DLD1 (cell line): ENCODE measurements around the gene SETD5.

ENCODE experiments used
- in situ Hi-C: cut with HindIII; loops from 2 replicates; pipeline ENCODE4 v1.10.0; 2017; ENCODE audit warnings: low sequenced_read_pairs

SETD5 gene

DNA sequence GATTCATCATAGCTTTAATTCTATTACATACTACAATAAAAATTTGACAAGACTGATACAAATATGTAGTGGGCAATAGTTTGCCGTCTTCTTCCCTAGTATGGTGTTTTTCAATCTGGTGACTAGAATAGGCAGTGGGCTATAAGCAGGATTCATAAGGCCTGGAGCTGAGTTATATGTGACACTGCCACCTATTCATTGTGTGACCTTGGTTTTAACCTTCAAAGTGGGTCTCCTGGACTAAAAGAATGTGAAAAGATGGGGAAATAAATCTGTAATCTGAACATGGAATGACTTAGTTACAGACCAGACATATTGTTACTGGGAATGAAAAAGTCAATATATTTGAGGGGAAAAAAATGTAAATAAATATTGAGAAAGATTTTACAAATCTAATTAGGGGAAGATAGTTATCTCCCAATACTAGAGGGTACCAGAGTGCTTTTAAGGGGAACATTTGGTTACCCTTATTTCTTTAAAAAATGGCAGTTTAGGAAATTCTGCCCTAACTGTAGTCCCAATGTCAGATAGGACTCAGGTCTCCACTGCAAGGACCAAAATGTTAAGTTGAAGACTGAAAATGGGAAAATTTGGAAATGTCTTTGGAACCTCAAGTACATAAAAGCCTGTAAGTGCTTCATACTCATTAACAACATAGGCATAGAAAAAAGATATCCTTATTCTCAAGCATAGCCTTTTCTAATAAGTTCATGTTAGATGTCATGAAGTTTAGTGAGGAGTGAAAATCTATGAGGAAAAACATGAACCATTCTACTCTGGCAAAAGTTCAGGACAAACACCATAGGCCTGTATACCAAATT, 10.7 kb upstream of the SETD5 start:
- in situ Hi-C loops: no loop called here

DNA sequence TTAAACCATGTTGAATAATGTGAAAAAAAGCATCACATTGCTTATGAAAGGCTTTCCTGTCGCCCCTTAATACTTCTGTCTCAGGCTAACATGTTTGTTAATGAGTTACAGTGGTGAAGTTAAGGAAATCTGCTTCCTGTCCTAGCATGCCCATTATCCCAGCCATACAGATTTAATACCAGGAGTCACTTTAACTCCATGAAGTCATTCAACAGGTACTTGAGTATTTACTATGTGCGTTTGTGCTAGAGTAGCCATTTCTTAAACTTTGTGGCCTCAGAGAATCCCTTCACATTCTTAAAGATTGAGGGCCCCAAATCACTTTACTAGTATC, 10.1 kb upstream of the SETD5 start:
- in situ Hi-C loops: no loop called here

DNA sequence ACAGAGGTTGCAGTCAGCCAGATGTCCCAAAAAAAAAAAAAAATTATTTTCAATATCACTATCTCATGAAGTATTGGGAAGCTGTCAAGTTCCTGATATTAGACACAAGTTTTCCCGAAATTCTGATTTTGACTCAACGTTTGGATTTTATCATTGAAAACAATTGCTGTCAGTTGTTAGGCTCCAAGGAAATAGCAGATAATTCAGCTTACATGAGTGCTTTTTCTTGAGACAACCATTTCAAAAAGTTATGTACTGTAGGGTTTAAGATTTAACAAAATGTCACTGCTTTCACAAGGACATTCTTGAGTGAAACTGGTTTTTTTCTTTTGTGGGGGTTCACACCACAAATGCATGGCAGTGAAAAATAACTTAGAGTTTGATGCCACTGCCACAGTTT, 9.3 kb upstream of the SETD5 start:
- in situ Hi-C loops: no loop called here

DNA sequence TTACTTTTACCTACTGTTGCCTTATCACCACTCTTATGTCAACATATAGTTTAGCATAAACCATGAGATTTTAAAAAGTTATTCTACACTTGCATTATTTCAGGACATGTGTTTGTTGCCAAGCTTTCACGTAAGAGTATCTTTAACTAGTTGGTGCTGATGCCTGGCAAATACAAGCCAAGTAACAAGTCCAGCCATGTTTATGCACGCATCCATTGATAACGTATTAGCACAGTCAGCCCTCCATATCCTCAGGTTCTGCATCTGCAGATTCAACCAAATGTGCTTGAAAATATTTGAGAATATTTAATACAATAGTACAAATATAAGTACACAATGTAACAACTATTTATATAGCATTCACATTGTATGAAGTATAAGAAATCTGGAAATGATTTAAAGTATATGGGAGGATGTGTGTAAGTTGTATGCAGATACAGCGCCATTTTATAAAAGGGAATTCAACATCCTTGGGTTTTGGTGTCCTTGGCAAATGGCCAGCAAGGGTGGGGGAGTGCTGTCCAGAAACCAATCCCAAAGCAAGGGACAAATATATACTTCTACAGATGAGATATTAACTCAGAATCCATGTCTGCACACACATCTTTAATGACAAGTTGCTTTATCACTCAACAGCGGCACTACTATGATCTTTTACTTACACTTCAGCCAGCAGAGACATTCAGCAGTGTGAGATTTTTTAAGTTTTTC, 8.7 kb upstream of the SETD5 start:
- in situ Hi-C loops: no loop called here

DNA sequence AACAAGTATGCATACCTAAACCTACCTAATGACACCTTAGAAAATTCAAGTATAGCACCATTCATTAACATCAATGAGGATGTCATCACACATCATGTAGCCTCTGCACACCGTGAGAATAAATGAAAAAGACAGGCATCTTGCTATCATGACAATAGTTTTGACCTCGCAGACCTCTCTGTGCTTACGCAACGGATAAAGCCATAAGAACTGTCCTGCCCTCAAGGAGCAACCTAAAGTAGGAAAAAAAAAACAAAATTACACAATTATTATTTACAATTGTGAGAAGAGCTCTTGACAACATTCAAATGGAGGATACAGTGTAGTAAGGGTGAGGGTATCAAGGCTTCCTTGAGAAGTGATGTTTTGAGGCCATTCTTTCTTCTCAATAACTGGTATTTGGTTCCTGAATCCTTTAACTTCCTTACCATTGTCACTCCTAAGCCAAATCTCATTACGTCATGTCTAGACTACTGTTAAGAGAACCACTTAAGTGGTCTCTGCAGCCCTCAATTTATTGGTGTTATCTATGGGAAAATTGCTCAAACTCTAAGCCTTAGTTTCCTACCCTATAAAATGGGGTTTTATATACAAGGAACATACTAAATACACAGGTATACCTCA, 7.0 kb upstream of the SETD5 start:
- in situ Hi-C loops: no loop called here

DNA sequence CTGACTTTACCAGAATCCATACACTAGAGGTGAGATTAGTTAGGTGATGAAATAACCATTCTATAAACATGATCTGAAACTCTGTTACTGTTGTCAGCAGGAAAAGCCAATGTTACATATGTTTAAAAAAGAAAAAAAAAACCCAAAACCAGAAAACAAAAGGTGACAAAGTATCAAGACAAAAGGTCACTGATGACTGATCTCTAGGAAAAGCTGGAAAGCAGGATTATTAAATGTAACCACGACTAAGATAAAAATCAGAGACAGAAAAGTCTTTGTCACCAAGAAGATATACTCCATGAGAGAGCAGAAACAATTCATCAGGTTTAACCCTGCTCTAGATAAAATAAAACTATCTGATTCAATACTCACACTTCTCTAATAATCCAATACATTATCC, 5.4 kb upstream of the SETD5 start:
- in situ Hi-C loops: no loop called here

DNA sequence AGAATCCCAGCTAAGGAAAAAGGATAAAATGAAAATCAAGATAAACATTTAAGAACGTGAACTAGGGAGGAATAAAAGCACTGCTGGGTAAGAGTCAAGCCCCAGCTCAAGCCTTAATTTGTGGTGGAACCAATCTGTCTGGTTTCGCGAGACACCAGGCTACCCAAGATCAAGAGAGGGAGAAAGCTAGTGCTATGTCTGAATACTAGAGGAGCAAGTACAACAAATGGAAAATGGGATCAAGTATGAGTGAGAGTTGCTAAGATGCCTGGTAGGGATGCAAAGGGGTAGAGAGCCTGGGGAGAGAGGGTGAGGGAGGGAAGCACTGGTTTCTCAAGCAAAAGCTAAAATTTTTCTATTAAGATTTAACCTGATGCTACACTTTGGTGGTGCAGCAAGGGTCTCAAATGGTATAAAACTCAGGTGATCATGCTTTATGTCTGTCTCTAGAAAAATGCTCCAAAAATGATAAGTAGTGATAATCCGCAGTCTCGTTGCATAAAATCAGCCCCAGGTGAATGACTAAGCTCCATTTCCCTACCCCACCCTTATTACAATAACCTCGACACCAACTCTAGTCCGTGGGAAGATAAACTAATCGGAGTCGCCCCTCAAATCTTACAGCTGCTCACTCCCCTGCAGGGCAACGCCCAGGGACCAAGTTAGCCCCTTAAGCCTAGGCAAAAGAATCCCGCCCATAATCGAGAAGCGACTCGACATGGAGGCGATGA, 1.7 kb upstream of the SETD5 start:
- in situ Hi-C loops: no loop called here

DNA sequence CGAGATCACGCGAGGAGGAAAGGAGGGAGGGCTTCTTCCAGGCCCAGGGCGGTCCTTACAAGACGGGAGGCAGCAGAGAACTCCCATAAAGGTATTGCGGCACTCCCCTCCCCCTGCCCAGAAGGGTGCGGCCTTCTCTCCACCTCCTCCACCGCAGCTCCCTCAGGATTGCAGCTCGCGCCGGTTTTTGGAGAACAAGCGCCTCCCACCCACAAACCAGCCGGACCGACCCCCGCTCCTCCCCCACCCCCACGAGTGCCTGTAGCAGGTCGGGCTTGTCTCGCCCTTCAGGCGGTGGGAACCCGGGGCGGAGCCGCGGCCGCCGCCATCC, 1.1 kb upstream of the SETD5 start:
- in situ Hi-C loops: no loop called here

DNA sequence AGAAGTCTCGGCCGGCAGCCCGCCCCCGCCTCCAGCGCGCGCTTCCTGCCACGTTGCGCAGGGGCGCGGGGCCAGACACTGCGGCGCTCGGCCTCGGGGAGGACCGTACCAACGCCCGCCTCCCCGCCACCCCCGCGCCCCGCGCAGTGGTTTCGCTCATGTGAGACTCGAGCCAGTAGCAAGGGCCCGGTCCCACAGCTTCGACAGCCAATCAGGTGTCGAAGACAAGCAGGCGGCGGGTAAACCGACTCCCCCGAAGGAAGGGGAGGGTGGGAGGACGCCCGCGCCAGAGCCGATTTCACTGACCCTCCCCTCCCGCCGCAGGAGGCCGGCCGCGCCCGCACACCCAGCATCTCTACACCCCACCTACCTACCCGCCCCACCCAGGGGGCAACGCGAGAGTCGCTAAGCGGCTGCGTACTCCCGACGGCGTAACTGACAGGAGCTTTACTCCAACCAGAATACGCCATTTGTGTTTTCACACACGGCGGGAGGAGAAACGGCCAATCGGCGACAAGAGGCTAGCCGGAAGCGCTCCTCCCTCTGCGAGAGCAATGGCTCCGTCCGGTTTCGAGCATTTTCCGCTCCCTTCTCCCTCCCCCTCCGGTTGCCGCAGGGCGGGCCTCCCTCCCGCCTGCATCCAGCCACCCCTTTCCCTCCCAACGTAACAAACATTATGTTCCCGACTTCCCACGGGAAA, 633 bp upstream of the SETD5 start:
- in situ Hi-C loops: no loop called here

DNA sequence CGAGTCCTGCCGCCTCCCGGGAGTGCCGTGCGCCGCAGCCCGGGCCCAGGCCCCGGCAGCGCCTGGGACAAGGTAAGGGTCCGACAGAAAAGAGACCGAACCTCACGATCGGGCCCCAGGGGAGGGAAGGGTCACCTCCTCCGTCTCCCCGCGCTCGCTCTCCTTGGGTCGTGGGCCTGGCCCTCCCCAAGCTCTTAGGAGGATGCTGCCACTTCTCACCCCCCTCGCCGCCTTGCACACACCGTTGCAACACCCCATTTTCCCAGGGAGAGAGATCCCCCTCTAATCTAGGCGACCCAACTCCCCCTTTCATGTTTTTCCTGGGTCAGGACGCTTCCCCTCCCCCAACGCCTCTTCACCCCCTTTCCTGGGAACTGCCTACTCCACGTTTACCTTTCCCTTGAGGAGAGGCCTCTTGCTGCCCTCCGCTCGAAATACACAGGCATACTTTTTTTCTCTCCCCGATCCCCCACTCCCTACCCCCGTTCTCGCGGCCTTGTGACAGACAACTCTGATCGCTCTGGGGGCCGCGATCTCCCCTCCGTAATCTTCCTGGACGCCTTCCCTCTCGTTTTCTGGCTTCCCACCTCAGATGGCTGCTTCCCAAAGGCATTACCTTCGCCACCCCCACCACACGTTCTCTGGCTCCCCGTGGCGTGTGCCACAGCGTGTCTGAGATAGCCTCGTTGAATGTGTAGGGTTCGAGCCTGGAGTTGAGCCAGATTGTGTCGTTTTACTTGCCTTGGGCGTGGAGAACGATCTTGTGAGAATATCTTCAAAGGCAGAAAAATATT, 688 bp downstream of the SETD5 start:
- in situ Hi-C loops: no loop called here

DNA sequence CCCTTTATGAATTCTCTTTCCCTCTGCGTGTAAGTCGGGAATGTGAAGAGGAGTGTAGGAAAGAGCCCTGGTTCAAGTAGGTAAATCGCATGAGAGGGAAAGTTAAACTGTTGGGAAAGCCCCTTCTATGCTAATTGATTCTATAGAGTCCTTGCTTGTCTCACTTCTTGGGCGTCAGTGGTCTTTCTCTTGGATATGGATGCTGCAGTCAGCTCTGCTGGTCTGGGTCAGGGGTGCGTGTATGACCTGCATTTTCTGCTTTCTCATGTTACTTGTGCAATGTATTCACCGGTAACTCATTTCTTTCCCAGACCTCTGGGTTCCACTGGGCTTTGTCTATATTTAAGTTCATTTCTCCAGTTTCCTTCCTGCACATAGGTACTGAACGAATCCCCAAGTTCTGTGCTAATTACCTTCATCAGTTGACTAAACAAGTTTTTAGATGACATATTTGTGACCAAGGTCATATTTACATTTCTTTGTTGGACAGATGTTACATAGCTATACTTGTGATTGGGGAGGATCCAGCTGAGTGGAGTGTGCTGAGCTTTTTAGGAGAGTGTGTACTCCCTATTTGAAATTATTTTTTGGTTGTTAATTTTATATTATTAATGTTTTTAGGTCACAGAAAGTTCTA, 1.4 kb downstream of the SETD5 start:
- in situ Hi-C loops: no loop called here

DNA sequence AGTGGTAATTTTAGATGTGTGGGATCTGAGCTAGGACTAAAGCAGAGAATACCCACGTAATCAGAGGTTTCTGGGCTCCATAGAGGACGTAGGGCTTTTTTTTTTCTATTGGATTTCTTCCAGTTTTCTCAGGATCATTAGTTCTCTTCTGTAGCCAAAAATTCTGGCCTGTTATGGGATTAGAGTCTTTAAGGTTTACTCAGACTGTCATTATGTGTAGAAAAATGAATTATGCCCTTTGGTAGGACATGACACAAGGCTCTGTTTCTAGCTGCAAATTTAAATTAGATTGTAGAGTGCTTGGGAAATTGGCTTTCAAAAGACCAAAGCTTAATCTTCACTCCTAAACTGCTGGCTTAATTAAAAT, 1.9 kb downstream of the SETD5 start:
- in situ Hi-C loops: no loop called here

DNA sequence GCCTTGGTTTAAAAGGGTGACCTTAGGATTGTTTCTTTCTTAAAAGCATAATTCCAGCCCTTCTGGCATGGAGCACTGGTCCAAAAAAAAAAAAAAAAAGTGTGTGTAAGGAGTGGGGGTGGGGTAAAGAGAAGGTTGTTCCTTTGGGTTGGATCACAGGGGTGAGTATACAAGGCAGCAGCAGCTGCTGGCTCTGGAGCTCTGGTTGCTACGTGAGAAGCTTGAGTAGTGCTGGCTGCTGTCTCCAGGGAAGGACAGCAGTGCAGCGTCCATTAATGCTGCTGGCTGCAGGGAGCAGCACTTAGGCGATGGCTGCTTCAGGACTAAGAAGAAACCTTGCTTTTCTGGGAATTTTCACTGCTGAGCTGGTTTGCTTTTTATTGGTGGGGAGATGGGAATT, 2.3 kb downstream of the SETD5 start:
- in situ Hi-C loops: no loop called here

DNA sequence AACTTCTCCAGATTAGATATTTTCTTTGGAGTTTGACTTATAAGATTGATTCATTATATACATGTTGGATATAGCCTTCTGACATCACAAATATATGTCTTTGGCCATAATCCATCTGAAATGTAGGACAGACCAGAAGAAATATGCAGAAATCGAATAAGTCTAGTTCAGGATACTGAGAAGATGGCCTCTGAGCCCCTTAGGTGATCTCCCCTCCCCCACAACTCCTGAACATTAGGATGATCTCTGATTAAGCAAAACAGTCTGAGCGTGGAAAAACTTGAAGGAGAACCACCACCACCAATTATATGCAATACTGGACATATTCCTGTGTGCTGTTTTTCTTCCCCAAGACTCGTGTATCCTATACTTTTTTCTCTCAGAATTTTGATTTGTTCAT, 3.2 kb downstream of the SETD5 start:
- in situ Hi-C loops: no loop called here

DNA sequence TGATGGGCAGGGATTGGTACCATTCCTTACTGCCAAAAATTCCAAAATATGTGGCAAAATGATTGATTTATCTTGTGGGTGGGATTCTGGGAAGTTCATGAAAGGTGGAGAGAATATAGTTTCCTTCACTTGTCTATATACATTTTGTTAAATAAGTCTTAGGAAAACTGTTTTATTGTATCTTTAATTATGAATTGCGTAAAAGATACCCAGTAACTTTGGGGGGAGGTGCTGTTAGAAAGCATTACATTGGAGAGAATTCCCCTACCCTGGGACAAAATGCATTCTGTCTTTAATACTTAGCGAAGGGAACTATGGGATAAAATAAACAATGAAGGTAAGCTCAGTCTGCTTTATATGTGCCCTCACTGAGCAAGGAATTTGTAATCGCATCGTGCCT, 4.6 kb downstream of the SETD5 start:
- in situ Hi-C loops: no loop called here

DNA sequence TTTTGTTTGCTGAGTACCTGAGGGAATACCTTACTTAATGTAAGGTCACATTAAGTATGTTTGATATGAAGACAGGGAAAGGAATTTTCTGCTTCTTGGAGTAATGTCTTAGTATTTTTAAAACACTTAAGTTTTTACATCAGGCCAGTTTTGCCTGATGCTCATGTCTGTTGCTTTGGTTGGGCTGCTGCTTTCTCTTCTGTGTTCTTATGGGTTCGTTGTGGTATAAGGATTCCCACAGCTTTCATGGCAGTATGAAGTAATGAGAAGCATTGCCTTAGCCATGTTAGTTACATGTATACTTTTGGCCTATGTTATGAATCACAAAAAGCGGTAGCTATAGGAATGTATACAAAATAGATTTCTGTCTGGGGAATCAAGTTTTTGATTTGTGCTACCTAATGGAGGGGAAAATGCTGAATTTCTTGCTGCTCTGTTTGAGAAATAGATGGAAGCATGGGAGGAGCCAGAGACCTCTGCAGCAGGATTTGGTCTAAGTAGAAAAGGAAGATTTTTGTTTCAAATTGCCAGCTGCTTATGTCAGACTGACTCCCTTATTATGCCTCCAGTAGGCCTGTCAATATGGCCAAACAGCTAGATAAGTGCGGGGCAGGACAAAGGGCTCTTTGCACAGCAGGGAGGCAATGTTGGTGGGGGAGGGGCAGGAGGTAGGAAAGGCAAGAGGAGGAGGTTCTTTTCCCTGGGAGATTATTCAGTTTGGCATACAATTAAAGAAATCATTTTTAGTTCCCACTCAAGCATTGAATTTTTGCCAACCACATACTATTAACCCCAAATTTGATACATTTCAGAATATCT, 5.2 kb downstream of the SETD5 start:
- in situ Hi-C loops: no loop called here

DNA sequence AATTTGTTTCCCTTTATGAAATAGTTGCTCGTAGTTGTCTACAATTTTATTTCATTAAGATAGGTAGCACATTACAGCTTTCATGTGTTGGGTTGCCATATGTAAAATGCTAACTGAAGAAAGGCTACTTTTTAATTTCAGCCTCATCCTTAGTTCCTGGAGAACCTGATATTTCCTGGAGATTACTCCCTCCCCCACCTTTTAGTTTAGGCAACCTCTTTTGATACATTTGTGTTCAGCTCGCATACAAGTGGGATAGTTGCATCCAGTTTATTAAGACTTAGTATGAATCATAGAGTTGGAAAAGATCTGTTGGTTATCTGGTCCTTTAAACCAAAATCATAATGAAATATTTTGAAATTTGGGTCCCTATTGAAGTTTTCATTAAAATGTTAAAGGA, 6.0 kb downstream of the SETD5 start:
- in situ Hi-C loops: no loop called here

DNA sequence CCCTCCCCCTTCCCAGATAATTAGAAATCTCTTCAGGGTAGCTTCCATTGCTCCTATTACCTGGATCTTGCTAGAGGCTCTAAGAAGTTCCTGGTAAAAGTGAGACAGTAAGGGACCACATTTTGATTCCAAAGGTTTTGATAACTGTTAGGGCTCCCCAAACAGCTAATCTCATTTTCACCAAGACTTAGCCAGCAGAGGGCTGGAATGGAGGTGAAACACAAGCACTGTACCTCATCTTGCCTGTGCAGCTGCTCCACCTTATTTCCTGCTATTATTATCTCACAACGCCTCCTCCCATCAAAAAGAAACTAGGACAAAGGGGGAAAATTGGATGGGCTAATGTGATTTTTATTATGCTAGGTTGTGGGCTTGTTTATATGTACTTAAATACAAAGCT, 7.3 kb downstream of the SETD5 start:
- in situ Hi-C loops: no loop called here

DNA sequence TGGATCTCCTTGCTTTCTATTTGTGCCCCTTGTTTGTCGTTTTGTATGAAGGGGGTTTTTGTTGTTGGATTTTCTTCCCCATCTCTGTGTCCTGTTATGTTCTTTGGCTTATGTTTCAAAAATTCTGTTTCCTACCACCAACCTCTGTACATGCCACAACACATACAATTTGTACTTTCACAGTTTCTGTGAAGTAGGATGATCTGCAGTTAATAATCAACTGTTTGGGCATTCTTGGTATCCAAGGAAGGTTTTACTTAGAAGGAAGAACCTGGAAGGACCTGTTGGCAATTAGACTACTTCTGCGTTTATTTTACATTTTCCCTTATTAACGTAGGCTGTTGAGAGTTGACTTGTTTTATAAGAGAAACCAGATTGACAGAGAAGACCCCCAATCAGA, 8.3 kb downstream of the SETD5 start:
- in situ Hi-C loops: no loop called here
